Stimulated activated CD4-positive, alpha-beta T cell treated with anti-CD3 and anti-CD28 coated beads, Interleukin-1b, Interleukin-23, amount 100 ng/mL, for 4 hours (primary cell): ENCODE measurements around the gene ZBED4.

Source experiments
- DNase-seq, 2 donors: peaks; one replicate each; pipeline ENCODE4 v3.0.0-alpha.2; 2020; ENCODE audit warnings: low read depth in 2 of 2

Gene ZBED4

DNA sequence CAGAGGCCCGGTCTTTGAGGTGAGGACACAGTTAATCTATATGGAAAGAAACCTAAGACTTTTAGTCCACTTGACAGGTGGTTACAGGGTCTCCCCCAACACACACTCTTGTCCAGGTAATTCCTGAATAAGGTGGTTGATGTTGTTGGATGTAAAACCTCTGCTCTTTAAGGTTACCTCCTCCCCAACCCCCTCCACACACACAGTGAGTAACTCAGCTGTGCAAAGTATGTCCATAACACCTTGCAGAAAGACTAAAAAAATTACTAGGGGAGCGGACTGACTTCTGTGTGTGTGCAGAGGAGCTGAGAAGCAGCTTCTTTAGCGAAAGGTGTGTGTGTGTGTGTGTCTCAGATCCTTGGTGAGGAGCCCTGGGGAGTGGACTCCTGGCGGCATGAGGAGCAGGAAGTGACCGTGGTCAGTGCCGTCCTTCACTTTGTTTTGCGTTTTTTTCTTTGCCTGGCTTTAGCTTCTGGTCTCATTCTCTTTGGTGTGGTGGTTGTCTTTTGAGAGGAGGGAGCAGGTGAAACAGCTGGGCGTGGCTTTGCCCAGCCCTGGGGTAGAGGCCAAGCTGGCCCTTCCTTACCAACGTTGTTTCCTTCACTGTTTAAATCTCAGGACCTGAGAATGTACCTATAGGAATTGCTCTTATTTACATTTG, 1.7 kb downstream of the ZBED4 start:
- no peak for DNase-seq

DNA sequence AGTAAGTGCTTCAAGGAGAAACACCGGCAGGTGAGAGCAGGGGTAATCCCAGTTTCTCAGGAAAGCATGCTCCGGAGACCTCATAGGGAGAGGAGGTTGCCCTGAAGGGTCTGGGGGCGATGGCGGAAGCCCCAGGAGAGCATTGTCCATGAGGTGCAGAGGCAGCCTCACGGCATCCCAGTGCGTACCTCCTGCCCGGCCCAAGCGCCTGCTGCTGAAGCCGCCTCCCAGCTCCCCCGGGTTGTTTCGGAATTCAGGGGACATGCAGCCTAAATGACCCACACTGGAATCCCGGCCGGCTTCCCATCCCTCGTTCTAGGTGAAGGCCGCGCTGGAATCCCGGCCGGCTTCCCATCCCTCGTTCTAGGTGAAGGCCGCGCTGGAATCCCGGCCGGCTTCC, 2.7 kb downstream of the ZBED4 start:
- no peak for DNase-seq

DNA sequence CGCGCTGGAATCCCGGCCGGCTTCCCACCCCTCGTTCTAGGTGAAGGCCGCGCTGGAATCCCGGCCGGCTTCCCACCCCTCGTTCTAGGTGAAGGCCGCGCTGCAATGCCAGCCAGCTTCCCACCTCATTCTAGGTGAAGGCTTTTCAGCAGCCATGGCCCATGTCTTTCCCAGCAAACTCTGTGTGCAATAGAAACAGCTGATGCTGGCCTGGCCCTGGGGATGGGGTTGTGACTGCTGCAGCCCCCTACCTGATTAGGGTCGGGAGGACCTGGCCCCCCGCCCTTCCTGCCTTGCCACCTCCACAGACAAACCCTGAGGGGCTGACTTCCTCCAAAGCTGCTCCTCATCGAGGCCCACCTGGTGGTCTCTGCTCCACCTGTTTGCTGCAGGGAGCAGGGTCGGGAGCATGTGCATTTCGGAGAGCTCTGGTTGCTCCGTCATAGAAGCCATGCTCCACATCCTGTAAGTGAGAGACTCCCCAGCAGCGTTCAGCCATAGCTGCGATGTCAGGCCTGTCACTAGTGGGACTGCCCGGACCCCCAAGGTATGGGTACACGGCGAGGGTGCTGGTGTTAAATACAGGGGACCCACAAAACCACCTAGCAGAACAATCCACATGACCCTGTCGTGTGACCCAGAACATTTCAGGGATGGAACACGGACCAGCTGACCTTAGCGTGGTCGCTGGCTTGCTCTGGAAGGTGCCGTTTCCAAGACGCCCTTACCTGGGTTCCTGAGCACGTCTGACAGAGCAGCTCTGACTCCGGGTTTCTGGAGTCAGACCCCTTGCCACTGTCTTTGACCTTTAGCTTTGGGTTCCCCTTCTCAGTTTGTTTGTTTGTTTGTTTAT, 3.3 kb downstream of the ZBED4 start:
- no peak for DNase-seq

DNA sequence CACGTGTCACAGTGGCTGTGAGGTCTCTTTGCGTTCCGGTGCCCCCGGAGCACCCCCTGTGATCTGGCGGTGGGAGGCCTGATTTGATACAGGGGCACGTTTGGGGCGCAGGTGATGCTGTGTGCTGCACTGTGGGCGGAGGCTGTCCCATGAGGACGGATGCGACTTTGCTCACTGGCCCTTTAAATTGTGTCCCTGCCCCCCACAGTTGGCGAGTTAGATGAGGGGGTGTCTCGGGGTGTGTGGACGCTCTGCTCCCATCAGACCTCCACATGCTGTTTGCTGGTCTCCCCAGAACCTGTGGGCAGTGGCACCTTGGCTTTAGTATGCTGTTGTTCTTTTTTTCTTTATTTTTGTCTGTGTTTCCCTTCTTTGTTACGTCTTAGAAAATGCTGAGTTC, 5.2 kb downstream of the ZBED4 start:
- no peak for DNase-seq

DNA sequence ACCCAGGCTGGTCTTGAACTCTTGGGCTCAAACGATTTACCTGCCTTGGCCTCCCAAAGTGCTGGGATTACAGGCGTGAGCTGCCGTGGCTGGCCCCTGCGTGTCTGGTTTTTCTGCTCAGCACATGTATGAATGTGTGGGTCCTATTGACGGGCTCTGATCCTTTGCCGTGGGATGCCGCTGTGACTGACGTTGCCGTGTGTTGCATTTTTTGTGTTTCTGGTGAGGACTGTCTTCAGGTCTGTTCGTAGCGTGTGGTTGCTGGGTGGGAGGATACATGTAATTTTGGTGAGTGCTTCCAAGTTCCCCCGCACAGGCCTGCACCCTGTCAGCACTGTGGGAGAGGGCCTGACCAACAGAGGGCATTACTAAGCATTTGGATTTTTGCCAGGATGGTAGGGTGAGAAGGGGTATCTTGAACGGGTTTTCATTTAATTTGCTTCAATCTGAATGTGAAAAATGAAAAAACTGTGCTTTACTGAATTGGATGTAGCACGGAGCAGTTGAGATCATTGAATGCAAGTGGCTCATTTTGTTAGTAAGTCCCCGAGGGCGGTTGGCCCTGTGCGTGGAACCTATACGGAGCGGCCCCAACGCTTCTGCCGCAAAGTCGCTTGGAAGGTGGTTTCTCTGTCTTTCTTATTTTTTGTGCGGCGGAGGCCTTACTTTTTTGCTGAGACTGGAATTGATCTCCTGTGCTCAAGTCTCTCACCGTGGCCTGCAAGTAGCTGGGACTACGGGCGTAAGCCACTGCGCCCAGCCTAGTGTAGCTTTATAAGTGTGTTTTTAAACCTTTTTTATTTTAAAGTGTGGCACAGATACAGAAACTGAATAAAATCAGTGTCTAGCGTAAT, 8.2 kb downstream of the ZBED4 start:
- DNase-seq, result no peak

GRCh38 chr22:49862496-49862776, 8.8 kb downstream of the ZBED4 start:
- DNase-seq, result no peak

GRCh38 chr22:49863931-49864330, 10.3 kb downstream of the ZBED4 start:
- DNase-seq, result no peak

DNA sequence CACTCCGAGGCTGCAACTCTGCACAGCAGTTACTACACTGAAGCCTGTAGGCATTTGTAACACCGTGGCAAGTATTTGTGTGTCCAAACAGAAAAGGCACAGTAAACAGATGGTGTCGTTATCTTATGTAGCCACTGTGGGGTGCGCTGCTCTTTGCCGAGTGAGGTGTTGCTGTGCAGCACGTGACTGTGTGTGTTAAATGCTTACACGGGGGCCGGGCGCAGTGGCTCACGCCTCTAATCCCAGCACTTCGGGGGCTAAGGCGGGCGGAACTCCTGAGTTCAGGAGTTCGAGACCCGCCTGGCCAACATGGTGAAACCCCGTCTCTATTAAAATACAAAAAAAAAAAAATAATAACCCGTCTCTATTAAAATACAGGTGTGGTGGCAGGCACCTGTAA, 11.5 kb downstream of the ZBED4 start:
- DNase-seq, result no peak

DNA sequence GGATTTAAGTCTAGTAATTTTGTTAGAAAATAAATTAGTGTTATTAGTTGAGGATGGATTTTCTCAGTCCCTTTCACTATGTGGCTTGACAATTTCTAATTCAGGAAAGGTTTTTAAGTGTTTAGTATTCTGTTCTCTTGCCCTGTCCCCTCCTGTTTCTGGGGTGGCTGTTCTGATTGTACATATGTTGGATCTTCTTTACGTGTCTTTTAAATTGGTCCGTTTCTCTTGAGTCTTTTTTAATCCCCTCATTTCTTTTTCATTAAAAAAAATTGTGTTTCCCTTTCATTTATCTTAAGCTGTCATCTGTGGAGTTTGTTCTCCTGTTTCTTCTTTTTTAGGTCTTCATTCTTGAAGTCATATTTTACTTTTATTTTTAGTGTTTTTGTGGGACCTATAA, 12.5 kb downstream of the ZBED4 start:
- DNase-seq, result no peak

DNA sequence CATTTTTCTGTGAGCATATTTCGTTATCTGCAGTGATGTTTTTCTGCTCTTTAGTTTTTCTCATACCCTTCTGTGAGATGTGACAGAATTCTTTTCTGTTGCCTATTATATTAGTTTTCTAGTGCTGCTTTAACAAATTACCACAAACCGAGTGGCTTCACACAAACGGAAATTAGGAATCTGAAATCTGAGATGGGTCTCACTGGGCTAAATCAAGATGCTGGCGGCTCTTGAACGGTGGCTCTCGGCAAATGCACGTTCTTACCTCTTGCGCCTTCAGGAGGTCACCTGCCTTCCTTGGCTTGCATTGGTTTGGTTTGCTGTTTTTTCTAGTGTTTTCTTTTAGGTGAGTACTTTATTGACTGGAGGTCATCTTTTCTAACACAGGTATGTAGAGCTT, 13.0 kb downstream of the ZBED4 start:
- no peak for DNase-seq

DNA sequence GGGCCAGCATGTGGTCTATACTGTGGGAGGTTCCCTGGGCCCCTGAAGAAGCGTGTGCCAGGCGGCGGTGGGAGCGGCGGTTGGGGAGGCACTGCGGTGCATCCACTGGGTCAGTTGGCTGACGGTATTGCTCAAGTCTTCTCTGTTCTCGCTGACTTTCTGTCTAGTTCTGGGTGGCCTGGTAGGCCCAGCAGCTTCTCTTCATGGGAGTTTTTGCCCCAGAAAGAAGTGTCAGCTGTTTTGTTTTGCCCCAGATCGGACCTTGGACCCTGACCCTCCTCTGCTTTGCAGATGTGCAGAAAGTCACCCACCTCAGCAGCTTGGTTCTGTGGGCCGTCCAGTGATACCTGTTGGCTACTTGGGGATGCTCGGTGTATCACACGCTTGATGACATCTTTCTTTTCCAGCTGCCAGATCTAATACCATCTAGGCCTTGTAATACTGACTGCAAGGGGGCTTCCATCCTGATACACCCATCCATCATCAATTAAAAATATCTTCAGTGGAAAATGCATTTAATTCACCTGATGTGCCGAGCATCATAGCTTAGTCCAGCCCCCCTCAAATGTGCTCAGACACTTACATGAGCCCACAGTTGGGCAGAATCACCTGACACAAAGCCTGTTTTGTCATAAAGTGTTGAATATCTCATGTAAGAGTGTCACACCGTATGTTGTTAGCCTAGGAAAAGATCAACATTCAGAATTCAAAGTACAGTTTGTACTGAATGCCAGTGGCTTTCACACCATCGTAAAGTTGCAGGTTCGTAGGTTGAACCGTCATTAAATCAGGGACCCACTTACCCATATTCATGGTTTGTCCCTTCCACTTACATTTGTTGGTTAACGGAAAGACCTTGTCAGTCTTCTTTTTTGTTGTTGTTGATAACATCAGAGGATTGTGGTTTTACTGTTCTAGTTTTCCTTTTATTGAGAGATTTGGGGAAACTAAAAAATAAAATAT, 13.9 kb downstream of the ZBED4 start:
- no peak for DNase-seq

DNA sequence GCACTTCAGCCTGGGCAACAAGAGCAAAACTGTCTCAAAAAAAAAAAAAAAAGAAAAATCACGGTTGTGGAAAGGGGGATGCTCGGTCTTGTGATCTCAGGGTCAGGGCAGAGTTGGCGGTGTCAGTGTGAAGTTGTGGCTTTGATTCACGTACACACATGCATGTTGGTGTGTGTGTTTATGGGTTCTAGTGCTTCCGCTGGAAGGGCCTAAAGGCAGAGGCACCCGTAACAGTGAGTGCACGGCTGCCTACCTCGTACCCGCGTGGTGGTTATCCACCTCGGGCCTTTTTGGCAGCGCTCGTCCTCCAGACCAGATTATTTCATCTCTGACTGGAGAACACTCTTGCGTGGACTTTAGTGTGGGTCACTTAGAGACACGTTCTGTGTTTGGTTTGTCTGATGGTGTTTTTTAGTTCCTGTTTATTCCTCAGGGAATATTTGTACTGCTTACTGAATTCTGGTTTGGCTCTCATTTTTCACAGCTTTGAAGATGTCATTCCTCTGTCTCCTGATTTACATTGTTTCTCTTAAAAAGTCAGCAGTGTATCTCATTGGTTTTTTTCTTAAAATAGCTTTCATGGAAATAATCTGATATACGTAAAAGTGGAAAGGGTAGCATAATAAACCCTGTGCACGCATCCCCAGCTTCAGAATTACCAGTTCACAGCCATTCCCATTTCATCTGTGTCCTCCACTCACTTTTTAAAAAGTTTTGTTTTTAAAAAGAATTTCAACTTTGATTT, 15.6 kb downstream of the ZBED4 start:
- no peak for DNase-seq

GRCh38 chr22:49869845-49870712, 16.4 kb downstream of the ZBED4 start:
- DNase-seq, result no peak

DNA sequence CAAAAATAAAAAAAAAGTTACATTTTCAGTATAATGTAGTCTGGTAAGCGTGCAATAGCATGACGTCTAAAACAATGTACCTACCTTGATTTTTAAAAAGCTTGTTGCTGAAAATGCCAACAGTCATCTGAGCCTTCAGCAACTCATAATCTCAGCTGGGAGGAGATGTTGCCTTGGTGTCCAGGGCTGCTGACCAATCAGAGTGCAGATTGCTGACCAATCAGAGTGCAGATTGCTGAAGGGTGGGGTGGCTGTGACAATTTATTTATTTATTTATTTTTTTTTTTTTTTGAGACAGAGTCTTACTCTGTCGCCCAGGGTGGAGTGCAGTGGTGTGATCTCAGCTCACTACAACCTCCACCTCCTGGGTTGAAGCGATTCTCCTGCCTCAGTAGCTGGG, 17.8 kb downstream of the ZBED4 start:
- DNase-seq, result no peak

DNA sequence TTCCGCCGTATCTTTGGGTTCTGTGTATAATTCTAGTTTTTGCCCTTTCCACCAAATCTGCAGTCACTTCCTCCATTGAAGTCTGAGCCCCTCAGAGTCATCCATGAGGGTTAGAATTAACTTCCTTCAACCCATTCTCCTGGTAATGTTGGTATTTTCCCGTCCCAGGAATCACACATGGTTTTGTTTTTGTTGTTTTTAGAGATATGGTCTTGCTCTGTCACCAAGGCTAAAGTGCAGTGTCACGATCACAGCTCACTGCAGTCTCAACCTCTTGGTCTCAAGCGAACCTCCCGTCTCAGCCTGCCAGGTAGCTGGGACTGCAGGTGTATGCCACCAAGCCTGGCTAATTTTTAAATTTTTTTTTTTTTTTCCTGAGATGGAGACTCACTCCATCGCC, 18.7 kb downstream of the ZBED4 start:
- no peak for DNase-seq

DNA sequence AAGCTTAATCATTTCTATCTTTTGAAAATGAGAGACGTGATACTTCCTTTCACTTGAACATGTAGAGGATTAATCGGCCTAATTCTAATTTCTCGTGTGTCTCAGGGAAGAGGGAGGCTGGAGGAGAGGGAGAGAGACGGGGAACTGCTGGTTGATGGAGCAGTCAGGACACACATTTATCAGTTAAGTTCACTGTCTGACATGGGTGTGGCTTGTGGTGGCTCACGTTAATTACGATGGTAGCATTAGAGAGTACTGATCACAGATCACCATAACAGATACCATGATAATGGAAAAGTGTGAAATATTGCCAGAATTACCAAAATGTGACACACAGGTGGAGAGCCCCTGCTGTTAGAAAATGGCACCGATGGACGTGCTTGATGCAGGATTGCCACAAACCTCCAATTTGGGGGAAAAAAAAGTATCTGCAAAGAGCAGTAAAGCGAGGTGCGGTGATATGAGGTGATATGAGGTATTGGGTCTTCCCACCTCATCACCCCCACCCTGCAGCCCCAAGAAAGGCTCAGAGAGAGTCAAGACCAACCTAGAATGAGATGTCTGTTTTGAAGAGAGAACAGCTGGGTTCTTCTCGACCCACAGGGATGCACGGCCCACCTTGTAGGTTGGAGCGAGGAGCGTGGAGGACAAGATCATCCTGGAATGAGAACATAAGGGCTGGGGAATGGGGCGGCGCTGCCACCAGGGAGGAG, 19.7 kb downstream of the ZBED4 start:
- no peak for DNase-seq

- no peak for DNase-seq
Measured at GRCh38 chr22:49877642-49878041, 24.0 kb downstream of the ZBED4 start.

- no peak for DNase-seq
Measured at GRCh38 chr22:49878206-49878605, 24.6 kb downstream of the ZBED4 start.

DNA sequence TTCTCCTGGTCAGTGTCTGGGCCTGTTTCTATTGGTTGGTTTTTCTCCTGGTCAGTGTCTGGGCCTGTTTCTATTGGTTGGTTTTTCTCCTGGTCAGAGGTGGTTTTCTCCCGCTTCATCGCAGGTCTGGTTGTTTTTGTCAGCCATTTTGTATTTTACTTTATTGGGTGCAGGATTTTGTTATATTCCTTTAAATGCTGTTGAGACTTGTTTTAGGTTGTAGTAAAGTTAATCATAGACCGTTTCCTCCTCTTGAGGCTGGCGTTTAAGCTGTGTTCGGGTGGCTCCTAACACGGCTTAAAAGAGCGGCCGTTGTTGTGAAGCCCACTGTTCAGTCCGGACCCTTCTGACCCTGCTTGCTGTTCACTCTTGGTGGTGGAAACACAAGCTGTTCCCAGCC, 26.2 kb downstream of the ZBED4 start:
- DNase-seq, result no peak
